Endodermal cell (in vitro differentiated cells): ENCODE data around the gene PRKCA. TPM values are rescaled to one million over a fixed set of nuclear protein-coding genes. Genes with fewer than 3 reads are reported as not detected.
"Not testable (repeated sequence)": the region's sequence is repeated elsewhere in the genome, so short reads cannot be mapped to it uniquely, and the experiment has no call there.

ENCODE experiments used
- DNase-seq: peaks from one replicate; pipeline ENCODE4 v3.0.0-alpha.2; 2017
- H3K27ac ChIP-seq: 2 replicates; pipeline ENCODE4 v1.5.1; 2013; ENCODE audit warnings: mild to moderate bottlenecking, low read depth, low read length, moderate library complexity
- H3K27me3 ChIP-seq: 2 replicates; pipeline ENCODE4 v1.6.1; 2013; ENCODE audit warnings: mild to moderate bottlenecking, low read length, moderate library complexity; ENCODE audit not compliant: insufficient read depth, control insufficient read depth, poor library complexity, severe bottlenecking
- H3K36me3 ChIP-seq: 2 replicates; pipeline ENCODE4 v1.7.0; 2013; ENCODE audit warnings: mild to moderate bottlenecking, low read length, moderate library complexity; ENCODE audit not compliant: control insufficient read depth, insufficient read depth
- H3K4me1 ChIP-seq: one replicate; pipeline ENCODE4 v1.7.0; 2013; ENCODE audit warnings: low read length; ENCODE audit not compliant: control insufficient read depth, insufficient read depth
- H3K4me3 ChIP-seq: 2 replicates; pipeline ENCODE4 v1.5.1; 2013; ENCODE audit warnings: mild to moderate bottlenecking, low read length, moderate library complexity
- H3K9ac ChIP-seq: 2 replicates; pipeline ENCODE4 v1.6.1; 2013; ENCODE audit warnings: mild to moderate bottlenecking, low read length, moderate library complexity; ENCODE audit not compliant: poor library complexity, severe bottlenecking; ENCODE audit errors: extremely low read depth
- H3K9me3 ChIP-seq: 2 replicates; pipeline ENCODE4 v1.6.1; 2013; ENCODE audit warnings: mild to moderate bottlenecking, low read length, moderate library complexity; ENCODE audit not compliant: control insufficient read depth
- H3K27ac Mint-ChIP-seq: 2 replicates; pipeline ENCODE4 v1.8.0; 2020; ENCODE audit warnings: mixed read lengths
- H3K27me3 Mint-ChIP-seq: 2 replicates; pipeline ENCODE4 v1.8.0; 2021; ENCODE audit warnings: mild to moderate bottlenecking, mixed read lengths; ENCODE audit not compliant: insufficient read depth
- H3K36me3 Mint-ChIP-seq: 2 replicates; pipeline ENCODE4 v1.8.0; 2020; ENCODE audit warnings: low read depth, mixed read lengths
- H3K4me1 Mint-ChIP-seq: 2 replicates; pipeline ENCODE4 v1.8.0; 2020; ENCODE audit warnings: mixed read lengths
- H3K4me3 Mint-ChIP-seq: 2 replicates; pipeline ENCODE4 v1.8.0; 2020; ENCODE audit warnings: mild to moderate bottlenecking, moderate library complexity, mixed read lengths
- H3K9me3 Mint-ChIP-seq: 2 replicates; pipeline ENCODE4 v1.8.0; 2020; ENCODE audit warnings: mild to moderate bottlenecking, mixed read lengths
- CTCF ChIP-seq: fragments of 200-600 bp; sonication (generic); conservative IDR thresholded peaks from 2 replicates; pipeline ENCODE4 v1.5.0; 2021; ENCODE audit warnings: antibody characterized with exemption, mild to moderate bottlenecking
- WGBS, 2 experiments: methylation state at CpG; one replicate each; pipeline versions ENCODE4 v1.1.5 to v1.1.7; 2013; ENCODE audit warnings: missing lambda C conversion rate in 2 of 2, mixed read lengths in 1 of 2; ENCODE audit not compliant: insufficient coverage in 1 of 2, insufficient read length in 1 of 2; 5-methylcytosine and 5-hydroxymethylcytosine counted together
- total RNA-seq, 2 donors: library from RNA; stranded (reverse); fragmentation: NEBNext Ultra II Directional in 1 of 2; extraction: Animal tissue kit (Norgen Biotek cat#: 25700) in 1 of 2; gene quantifications; 2 replicates in 1 of 2; 3 replicates in 1 of 2; pipeline ENCODE4 v1.2.1, GENCODE V29; 2021

PRKCA gene
- total RNA-seq, 2 donors from 2014 or later: 8.7 to 14.6 TPM

DNA sequence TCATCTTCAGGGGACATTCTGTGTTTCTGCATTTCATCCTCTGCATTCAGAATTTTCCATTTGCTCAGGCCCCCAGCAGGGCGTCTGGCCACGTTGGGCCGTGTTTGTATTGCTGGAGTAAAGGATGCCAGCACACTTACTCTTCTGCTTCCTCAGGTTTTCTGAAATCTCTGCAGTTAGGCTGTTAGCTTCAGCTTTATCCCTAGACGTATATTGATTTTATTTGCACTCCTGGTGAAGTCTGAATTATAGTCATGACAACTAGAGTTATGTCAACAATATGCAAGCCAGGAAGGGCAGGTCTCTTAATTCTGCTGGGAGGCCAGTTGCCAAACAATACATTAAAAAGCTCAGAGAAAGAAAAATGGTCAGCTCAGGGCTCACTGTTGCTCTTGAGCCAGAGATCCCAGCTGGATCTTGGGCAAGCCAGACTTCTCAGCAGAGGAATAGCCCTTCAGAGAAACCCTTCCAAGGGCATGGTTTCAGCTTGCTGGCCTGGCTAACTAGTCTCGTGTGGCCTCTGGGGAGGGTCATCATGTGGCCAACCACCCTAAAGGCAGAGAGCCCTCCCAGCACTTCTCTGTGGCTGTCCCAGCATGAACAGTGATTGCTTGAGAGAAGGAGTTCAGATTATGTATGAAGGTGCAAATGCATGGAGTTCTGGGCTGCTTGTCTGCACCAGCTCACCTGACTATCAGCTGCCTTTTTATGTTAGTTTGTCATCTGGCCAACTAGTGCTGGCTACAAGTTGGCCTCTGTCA, 422.3 kb downstream of the PRKCA start:
- no peak overlapping the region for H3K4me3 Mint-ChIP-seq
- no peaks in the 10 kb centered on the region for H3K4me1 ChIP-seq
- H3K4me3 ChIP-seq: no peak overlapping the region
- peaks cover 17% of the 10 kb centered on the region for H3K4me1 Mint-ChIP-seq
- WGBS, 2 experiments: 81 to 84% methylated on average over 4 to 5 of the region's 5 CpGs
- no peak for DNase-seq
- TF ChIP-seq CTCF: no peak
- no peak overlapping the region for H3K27ac ChIP-seq
- no peaks in the 10 kb centered on the region for H3K9me3 Mint-ChIP-seq
- no peak overlapping the region for H3K27ac Mint-ChIP-seq
- no peak overlapping the region for H3K9ac ChIP-seq
- no peaks in the 10 kb centered on the region for H3K36me3 Mint-ChIP-seq
- no peaks in the 10 kb centered on the region for H3K36me3 ChIP-seq
- H3K27me3 Mint-ChIP-seq: no peaks in the 10 kb centered on the region
- H3K9me3 ChIP-seq: no peaks in the 10 kb centered on the region
- H3K27me3 ChIP-seq: no peaks in the 10 kb centered on the region

DNA sequence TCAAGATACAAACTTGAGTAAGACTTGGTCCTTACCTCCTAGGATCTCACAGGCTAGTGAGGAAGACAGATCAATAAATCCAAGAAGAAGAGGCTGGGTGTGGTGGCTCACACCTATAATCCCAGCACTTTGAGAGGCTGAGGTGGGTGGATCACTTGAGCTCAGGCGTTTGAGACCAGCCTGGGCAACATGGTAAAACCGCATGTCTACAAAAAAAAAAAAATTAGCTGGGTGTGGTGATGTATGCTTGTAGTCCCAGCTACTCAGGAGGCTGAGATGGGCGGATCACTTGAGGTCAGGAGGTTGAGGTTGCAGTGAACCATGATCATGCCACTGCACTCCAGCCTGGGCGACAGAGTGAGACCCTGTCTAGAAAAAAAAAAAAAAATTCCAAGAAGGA, 423.0 kb downstream of the PRKCA start:
- not testable (repeated sequence) for H3K4me1 ChIP-seq, H3K36me3 Mint-ChIP-seq, H3K4me3 Mint-ChIP-seq, H3K27me3 Mint-ChIP-seq, H3K4me3 ChIP-seq, H3K9ac ChIP-seq, H3K36me3 ChIP-seq, H3K9me3 ChIP-seq, H3K27ac Mint-ChIP-seq, H3K9me3 Mint-ChIP-seq, H3K27me3 ChIP-seq, H3K27ac ChIP-seq
- peak; percentile 13 for DNase-seq
- H3K4me1 Mint-ChIP-seq: peaks cover 23% of the 10 kb centered on the region
- WGBS, 2 experiments: 85 to 86% methylated on average over 2 to 4 of the region's 4 CpGs

DNA sequence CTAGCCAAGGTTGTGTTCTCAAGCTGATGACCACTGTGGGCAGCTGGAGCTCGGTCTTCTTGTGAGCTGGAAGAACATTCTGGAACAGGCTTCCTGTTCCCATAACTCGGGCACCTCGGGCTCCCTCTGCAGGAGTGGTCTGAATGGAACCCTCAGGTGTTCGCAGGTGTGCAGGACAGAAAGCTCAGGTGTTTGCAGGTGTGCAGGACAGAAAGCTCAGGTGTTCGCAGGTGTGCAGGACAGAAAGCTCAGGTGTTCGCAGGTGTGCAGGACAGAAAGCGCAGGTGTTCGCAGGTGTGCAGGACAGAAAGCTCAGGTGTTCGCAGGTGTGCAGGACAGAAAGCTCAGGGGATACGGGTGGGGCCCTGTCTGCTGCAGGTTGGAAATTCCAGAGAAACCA, 423.5 kb downstream of the PRKCA start:
- WGBS, 2 experiments: 94 to 98% methylated on average over 6 to 10 of the region's 10 CpGs
- Mint-ChIP-seq H3K4me1 (peaks cover 28% of the 10 kb centered on the region), H3K36me3 (no peaks in the 10 kb centered on the region), H3K27me3 (no peaks in the 10 kb centered on the region), H3K4me3 (no peak overlapping the region), H3K27ac (no peak overlapping the region), H3K9me3 (no peaks in the 10 kb centered on the region)
- DNase-seq: peak; percentile 37
- Histone ChIP-seq H3K4me3 (no peak overlapping the region), H3K27me3 (no peaks in the 10 kb centered on the region), H3K27ac (no peak overlapping the region), H3K4me1 (no peaks in the 10 kb centered on the region), H3K9ac (no peak overlapping the region), H3K9me3 (no peaks in the 10 kb centered on the region), H3K36me3 (no peaks in the 10 kb centered on the region)
- no peak for TF ChIP-seq CTCF
